ENCODE measurements around the gene SLC16A12. TPM values are rescaled to one million over a fixed set of nuclear protein-coding genes. Genes with fewer than 3 reads are reported as not detected.

SLC16A12 gene
- total RNA-seq, 3 donors from 2014 or later, result not detected

GRCh38 chr10:89478739-89479654, 56.4 kb downstream of the SLC16A12 start:
- no peaks in the 10 kb centered on the region for H3K36me3 Mint-ChIP-seq (ENCODE audit: insufficient read depth)
- peaks cover 6% of the 10 kb centered on the region for H3K27me3 Mint-ChIP-seq (ENCODE audit: low read depth)
- H3K4me1 Mint-ChIP-seq (ENCODE audit: low read depth), result no peaks in the 10 kb centered on the region
- no peak overlapping the region for H3K4me3 Mint-ChIP-seq
- no peaks in the 10 kb centered on the region for H3K9me3 Mint-ChIP-seq
- ATAC-seq (no peak), DNase-seq (no peak)

GRCh38 chr10:89478085-89478738, 57.2 kb downstream of the SLC16A12 start:
- H3K9me3 Mint-ChIP-seq, result no peaks in the 10 kb centered on the region
- no peaks in the 10 kb centered on the region for H3K36me3 Mint-ChIP-seq (ENCODE audit: insufficient read depth)
- ATAC-seq (no peak), DNase-seq (no peak)
- no peak overlapping the region for H3K4me3 Mint-ChIP-seq
- peaks cover 2% of the 10 kb centered on the region for H3K27me3 Mint-ChIP-seq (ENCODE audit: low read depth)
- H3K4me1 Mint-ChIP-seq (ENCODE audit: low read depth), result no peaks in the 10 kb centered on the region

DNA sequence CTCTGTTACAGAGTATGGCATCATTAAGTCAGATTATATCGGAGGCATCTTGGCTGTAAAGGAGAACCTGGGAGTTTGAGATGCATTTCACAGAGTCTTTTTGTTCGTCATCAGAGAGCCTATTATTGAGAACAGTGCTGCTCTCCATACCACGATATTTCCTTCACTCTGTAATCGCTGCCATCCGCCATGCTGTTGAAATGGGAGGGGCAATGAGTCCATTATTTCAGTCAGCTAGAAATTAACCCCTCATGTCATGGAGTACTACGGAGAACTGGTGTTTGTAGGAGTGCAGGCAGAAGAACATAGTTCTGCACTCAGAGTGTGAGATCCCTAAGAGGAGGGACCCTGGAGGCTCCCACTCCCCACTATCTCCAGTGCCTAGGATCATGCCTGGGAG, 59.2 kb downstream of the SLC16A12 start:
- no peaks in the 10 kb centered on the region for H3K36me3 Mint-ChIP-seq (ENCODE audit: insufficient read depth)
- H3K4me1 Mint-ChIP-seq (ENCODE audit: low read depth), result no peaks in the 10 kb centered on the region
- no peaks in the 10 kb centered on the region for H3K9me3 Mint-ChIP-seq
- H3K4me3 Mint-ChIP-seq, result no peak overlapping the region
- no peak for ATAC-seq
- no peaks in the 10 kb centered on the region for H3K27me3 Mint-ChIP-seq (ENCODE audit: low read depth)
- DNase-seq, result no peak

DNA sequence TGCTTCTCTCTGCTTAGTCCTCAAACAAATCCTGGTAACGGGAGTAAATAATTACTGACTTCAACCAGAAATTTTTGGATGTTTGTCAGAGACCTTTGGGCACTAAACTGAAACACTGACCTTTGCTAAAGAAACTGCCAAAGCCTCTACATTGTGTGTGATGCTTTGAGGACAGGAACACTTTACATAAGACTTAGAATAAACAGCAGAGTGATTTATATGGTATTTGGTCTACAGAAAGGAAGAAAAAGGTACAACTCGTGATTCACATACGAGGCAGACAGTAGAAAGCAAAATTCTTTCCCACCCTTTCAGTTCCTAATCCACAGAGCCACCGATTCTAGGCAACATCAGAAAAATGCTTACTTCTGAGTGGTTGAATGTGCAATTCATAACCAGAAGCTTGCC, 59.8 kb downstream of the SLC16A12 start:
- Mint-ChIP-seq H3K4me1 (ENCODE audit: low read depth) (peaks cover 2% of the 10 kb centered on the region), H3K4me3 (no peak overlapping the region), H3K27me3 (ENCODE audit: low read depth) (no peaks in the 10 kb centered on the region), H3K36me3 (ENCODE audit: insufficient read depth) (no peaks in the 10 kb centered on the region), H3K9me3 (no peaks in the 10 kb centered on the region)
- DNase-seq (no peak), ATAC-seq (no peak)

DNA sequence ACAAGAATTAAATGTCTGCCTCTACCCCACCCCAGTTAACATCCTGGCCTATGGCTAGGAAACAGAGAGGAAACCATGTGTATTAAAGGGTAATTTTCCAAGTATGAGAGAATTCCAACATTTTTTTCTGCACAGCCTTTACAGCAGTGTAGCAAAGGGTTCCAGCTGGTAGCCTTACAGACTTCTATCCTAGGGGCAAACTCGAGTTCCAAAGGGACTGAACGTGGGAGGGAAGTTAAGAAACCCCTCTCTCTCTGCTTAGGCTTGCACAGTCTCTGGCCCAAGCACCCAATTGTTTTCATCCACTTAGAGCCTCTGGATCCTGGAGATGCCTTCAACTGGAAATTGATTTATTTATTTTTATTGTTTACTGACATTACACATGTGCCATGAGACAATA, 60.3 kb downstream of the SLC16A12 start:
- Mint-ChIP-seq H3K4me1 (ENCODE audit: low read depth) (peaks cover 2% of the 10 kb centered on the region), H3K9me3 (no peaks in the 10 kb centered on the region)
- DNase-seq, result no peak

DNA sequence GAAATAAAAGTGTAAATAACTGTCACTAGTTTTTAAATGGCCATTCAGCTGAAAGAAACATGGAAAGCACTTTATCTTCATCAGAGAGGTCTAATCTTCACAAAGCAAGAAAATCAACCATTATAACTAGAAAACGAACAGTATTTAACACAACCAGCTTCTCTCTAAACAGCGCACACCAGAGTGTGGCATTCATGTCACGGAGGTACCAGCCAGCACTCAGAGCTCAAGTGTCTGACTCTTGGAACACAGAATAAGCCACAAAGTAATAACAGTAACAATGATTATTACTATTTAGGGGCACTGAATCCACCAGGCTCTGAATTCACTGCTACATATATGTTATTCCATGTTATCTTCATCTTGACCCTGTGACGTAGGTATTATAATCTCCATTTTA, 60.9 kb downstream of the SLC16A12 start:
- peaks cover 2% of the 10 kb centered on the region for H3K4me1 Mint-ChIP-seq (ENCODE audit: low read depth)
- no peak overlapping the region for H3K4me3 Mint-ChIP-seq
- no peaks in the 10 kb centered on the region for H3K27me3 Mint-ChIP-seq (ENCODE audit: low read depth)
- ATAC-seq, result no peak
- H3K9me3 Mint-ChIP-seq, result no peaks in the 10 kb centered on the region
- DNase-seq, result no peak
- H3K36me3 Mint-ChIP-seq (ENCODE audit: insufficient read depth), result no peaks in the 10 kb centered on the region

More for the DNA sequence above, 60.3 kb downstream of the SLC16A12 start:
- H3K4me3 Mint-ChIP-seq, result no peak overlapping the region
- no peak for ATAC-seq
- no peaks in the 10 kb centered on the region for H3K27me3 Mint-ChIP-seq (ENCODE audit: low read depth)
- H3K36me3 Mint-ChIP-seq (ENCODE audit: insufficient read depth), result no peaks in the 10 kb centered on the region

- H3K9me3 Mint-ChIP-seq, result no peaks in the 10 kb centered on the region
- no peak overlapping the region for H3K4me3 Mint-ChIP-seq
- H3K36me3 Mint-ChIP-seq (ENCODE audit: insufficient read depth), result no peaks in the 10 kb centered on the region
- peaks cover 2% of the 10 kb centered on the region for H3K4me1 Mint-ChIP-seq (ENCODE audit: low read depth)
- DNase-seq (no peak), ATAC-seq (no peak)
- no peaks in the 10 kb centered on the region for H3K27me3 Mint-ChIP-seq (ENCODE audit: low read depth)
These were observed 64.1 kb downstream of the SLC16A12 start for GRCh38 chr10:89471110-89471809.

DNA sequence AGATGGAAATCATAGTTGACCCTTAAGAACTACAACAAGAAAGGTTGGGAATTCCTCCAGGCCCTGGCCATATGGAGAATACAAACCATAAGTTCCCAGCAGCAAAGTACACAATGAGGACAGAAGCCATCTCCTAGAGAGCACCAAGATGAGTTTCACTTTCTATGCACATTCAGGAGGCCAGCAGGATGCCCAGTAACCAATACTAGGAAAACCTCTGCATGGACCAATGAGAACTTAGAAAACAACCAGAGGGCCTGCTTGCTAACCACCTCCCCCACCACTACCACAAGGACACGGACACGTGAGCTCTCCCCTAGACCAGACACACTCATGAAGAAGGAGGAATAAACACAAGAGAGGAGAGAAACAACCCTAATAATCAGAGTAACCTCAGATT, 64.8 kb downstream of the SLC16A12 start:
- Mint-ChIP-seq H3K27me3 (ENCODE audit: low read depth) (no peaks in the 10 kb centered on the region), H3K4me3 (no peak overlapping the region), H3K4me1 (ENCODE audit: low read depth) (peaks cover 2% of the 10 kb centered on the region), H3K9me3 (no peaks in the 10 kb centered on the region), H3K36me3 (ENCODE audit: insufficient read depth) (no peaks in the 10 kb centered on the region)
- ATAC-seq (no peak), DNase-seq (no peak)

GRCh38 chr10:89469517-89469916, 65.9 kb downstream of the SLC16A12 start:
- DNase-seq (no peak), ATAC-seq (no peak)
- Mint-ChIP-seq H3K36me3 (ENCODE audit: insufficient read depth) (no peaks in the 10 kb centered on the region), H3K9me3 (no peaks in the 10 kb centered on the region), H3K4me1 (ENCODE audit: low read depth) (peaks cover 2% of the 10 kb centered on the region), H3K4me3 (no peak overlapping the region), H3K27me3 (ENCODE audit: low read depth) (no peaks in the 10 kb centered on the region)

DNA sequence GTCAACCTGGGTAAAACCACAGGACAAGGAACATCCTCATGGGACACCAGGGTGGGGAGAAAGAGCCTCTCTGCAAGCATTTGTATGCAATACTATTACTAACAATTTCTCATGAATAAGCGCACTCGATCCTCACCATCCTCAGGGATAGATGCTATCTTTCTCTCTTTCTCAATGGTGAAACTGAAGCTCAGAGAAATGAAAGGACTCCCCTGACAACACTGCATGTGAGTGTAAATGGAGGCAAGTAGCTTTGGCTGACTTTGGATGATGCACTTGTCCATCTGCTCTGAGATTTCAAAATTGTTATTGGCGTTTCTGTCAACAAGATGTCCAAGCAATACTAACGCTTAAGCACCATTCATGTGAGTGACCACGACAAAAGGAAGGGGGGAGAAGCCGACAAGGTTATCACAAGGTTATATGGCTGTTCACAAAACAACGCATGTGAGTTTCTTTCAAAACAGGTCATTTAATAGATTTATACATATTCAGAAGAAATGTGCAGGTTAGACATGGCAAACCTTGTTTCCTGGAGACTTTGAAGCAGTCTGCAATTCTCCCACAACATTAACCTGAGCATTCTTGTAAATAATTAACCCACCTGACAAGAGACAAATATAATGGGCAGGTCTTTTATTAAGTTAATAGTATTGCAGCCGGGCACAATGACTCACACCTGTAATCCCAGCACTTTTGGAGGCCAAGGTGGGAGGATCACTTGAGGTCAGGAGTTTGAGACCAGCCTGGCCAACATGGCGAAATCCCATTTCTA, 67.0 kb downstream of the SLC16A12 start:
- Mint-ChIP-seq H3K4me3 (no peak overlapping the region), H3K36me3 (ENCODE audit: insufficient read depth) (no peaks in the 10 kb centered on the region), H3K27me3 (ENCODE audit: low read depth) (no peaks in the 10 kb centered on the region), H3K9me3 (no peaks in the 10 kb centered on the region), H3K4me1 (ENCODE audit: low read depth) (peaks cover 2% of the 10 kb centered on the region)
- ATAC-seq (no peak), DNase-seq (no peak)

GRCh38 chr10:89466599-89467035, 68.8 kb downstream of the SLC16A12 start:
- Mint-ChIP-seq H3K4me1 (ENCODE audit: low read depth) (peaks cover 2% of the 10 kb centered on the region), H3K9me3 (no peaks in the 10 kb centered on the region), H3K4me3 (no peak overlapping the region), H3K36me3 (ENCODE audit: insufficient read depth) (no peaks in the 10 kb centered on the region), H3K27me3 (ENCODE audit: low read depth) (no peaks in the 10 kb centered on the region)
- no peak for ATAC-seq
- no peak for DNase-seq

DNA sequence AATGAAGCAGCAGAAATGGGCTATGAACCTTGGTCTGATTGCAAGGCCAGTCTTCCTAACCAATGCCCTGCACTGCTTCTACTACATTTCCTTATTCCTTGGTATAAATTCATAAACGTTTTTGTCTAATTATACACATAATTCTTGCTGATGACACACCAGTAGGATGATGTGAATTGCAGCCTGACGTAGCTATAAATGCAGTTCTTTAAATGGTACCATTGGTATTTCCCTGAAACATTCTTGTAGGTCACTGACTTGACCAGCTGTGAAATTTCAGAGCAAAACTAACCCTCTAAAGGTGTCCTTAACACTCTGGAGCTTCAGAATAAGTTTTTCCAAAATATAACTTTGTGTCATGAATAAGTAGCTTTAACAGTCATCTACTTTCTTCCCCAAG, 70.2 kb downstream of the SLC16A12 start:
- H3K4me3 Mint-ChIP-seq, result no peak overlapping the region
- H3K4me1 Mint-ChIP-seq (ENCODE audit: low read depth), result no peaks in the 10 kb centered on the region
- H3K9me3 Mint-ChIP-seq, result no peaks in the 10 kb centered on the region
- H3K27me3 Mint-ChIP-seq (ENCODE audit: low read depth), result peaks cover 3% of the 10 kb centered on the region
- no peak for DNase-seq
- H3K36me3 Mint-ChIP-seq (ENCODE audit: insufficient read depth), result no peaks in the 10 kb centered on the region
- ATAC-seq, result no peak

GRCh38 chr10:89463846-89464537, 71.4 kb downstream of the SLC16A12 start:
- H3K4me1 Mint-ChIP-seq (ENCODE audit: low read depth), result no peaks in the 10 kb centered on the region
- ATAC-seq, result no peak
- H3K36me3 Mint-ChIP-seq (ENCODE audit: insufficient read depth), result no peaks in the 10 kb centered on the region
- DNase-seq, result no peak
- peaks cover 3% of the 10 kb centered on the region for H3K27me3 Mint-ChIP-seq (ENCODE audit: low read depth)
- H3K4me3 Mint-ChIP-seq, result no peak overlapping the region
- H3K9me3 Mint-ChIP-seq, result no peaks in the 10 kb centered on the region

Data from activated T-cell treated with anti-CD3 and anti-CD28 coated beads, Interleukin-2, amount 50 U/mL, for 4 hours (primary cell).